ENCODE results near the gene CSNK2A3. TPM values are rescaled to one million over a fixed set of nuclear protein-coding genes. Genes with fewer than 3 reads are reported as not detected.

CSNK2A3 gene
- total and polyA plus RNA-seq, 2 donors (not counting 1 experiment from before 2014, with no cell fraction given), result 2.3 TPM

DNA sequence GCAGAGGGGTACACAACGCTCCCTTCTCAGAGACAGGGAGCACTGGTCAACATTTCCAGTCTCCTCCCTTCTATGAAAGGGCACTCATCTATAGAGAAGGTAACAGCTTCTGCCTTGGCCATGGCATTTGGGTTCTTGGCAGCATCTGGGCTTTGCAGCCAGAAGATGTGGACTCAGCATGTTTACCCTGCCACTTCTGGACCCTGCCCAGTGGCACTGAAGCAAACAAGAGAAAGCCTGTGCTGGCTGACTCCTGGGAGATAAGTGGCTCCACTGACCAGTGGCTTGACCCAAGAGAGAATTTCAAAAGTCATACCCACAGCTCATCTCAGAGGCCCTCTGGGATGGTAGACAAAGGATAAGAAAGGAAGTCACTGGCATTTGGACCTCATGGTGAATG is 8.0 kb downstream of the CSNK2A3 start:
- Histone ChIP-seq H3K9ac (ENCODE audit: insufficient read depth, low read length) (no peak overlapping the region), H3K27ac (ENCODE audit: insufficient read depth, low read length) (no peak overlapping the region)

GRCh38 chr11:11344045-11344444 is 9.0 kb downstream of the CSNK2A3 start:
- TF ChIP-seq EZH2 (IDR thresholded peaks at IDR 0.05; ENCODE audit: low read length, missing control alignments) (no peak), CTCF (conservative IDR thresholded peaks at IDR 0.05 in 1 of 2, IDR thresholded peaks at IDR 0.05 in 1 of 2; ENCODE audit: low read depth in 1 of 2, low read length in 2 of 2) (no peak)
- Histone ChIP-seq H3K79me2 (ENCODE audit: control insufficient read depth, insufficient read depth, low read length) (no peaks in the 10 kb centered on the region), H4K20me1 (ENCODE audit: control insufficient read depth, extremely low read depth, insufficient read depth, low read length) (no peaks in the 10 kb centered on the region), H3K4me3 (replicated peaks in 1 of 4; ENCODE audit: control extremely low read depth in 1 of 4, insufficient read depth in 1 of 4, low read depth in 3 of 4, low read length in 4 of 4) (no peak overlapping the region), H3K36me3 (ENCODE audit: control insufficient read depth, insufficient read depth, low read length) (no peaks in the 10 kb centered on the region), H3K27me3 (ENCODE audit: control insufficient read depth, insufficient read depth, low read length) (peaks cover 2% of the 10 kb centered on the region), H3K27ac (ENCODE audit: insufficient read depth, low read length) (no peak overlapping the region), H3K4me1 (ENCODE audit: control insufficient read depth, extremely low read depth, insufficient read depth, low read length) (no peaks in the 10 kb centered on the region), H2AFZ (ENCODE audit: low read length) (no peak overlapping the region), H3K9me3 (ENCODE audit: control insufficient read depth, insufficient read depth, low read depth, low read length) (no peaks in the 10 kb centered on the region), H3K4me2 (ENCODE audit: extremely low read depth, insufficient read depth, low read length) (no peak overlapping the region), H3K9ac (ENCODE audit: insufficient read depth, low read length) (no peak overlapping the region)
- DNase-seq (ENCODE audit: low read depth in 2 of 2), result no peak

More for the DNA sequence above, 8.0 kb downstream of the CSNK2A3 start:
- Histone ChIP-seq H3K9me3 (ENCODE audit: control insufficient read depth, insufficient read depth, low read depth, low read length) (no peaks in the 10 kb centered on the region), H3K4me2 (ENCODE audit: extremely low read depth, insufficient read depth, low read length) (no peak overlapping the region), H2AFZ (ENCODE audit: low read length) (no peak overlapping the region), H3K27me3 (ENCODE audit: control insufficient read depth, insufficient read depth, low read length) (peaks cover 2% of the 10 kb centered on the region), H3K4me3 (replicated peaks in 1 of 4; ENCODE audit: control extremely low read depth in 1 of 4, insufficient read depth in 1 of 4, low read depth in 3 of 4, low read length in 4 of 4) (no peak overlapping the region), H4K20me1 (ENCODE audit: control insufficient read depth, extremely low read depth, insufficient read depth, low read length) (no peaks in the 10 kb centered on the region), H3K36me3 (ENCODE audit: control insufficient read depth, insufficient read depth, low read length) (no peaks in the 10 kb centered on the region), H3K4me1 (ENCODE audit: control insufficient read depth, extremely low read depth, insufficient read depth, low read length) (peaks cover 4% of the 10 kb centered on the region), H3K79me2 (ENCODE audit: control insufficient read depth, insufficient read depth, low read length) (no peaks in the 10 kb centered on the region)
- DNase-seq (ENCODE audit: low read depth in 2 of 2), result no peak
- no peak for TF ChIP-seq EZH2 (IDR thresholded peaks at IDR 0.05; ENCODE audit: low read length, missing control alignments)
- TF ChIP-seq CTCF (conservative IDR thresholded peaks at IDR 0.05 in 1 of 2, IDR thresholded peaks at IDR 0.05 in 1 of 2; ENCODE audit: low read depth in 1 of 2, low read length in 2 of 2), result no peak

GRCh38 chr11:11338304-11338703 is 14.7 kb downstream of the CSNK2A3 start:
- H3K79me2 ChIP-seq (ENCODE audit: control insufficient read depth, insufficient read depth, low read length), result no peaks in the 10 kb centered on the region
- H2AFZ ChIP-seq (ENCODE audit: low read length), result no peak overlapping the region
- H3K4me3 ChIP-seq (replicated peaks in 1 of 4; ENCODE audit: control extremely low read depth in 1 of 4, insufficient read depth in 1 of 4, low read depth in 3 of 4, low read length in 4 of 4), result no peak overlapping the region
- no peaks in the 10 kb centered on the region for H3K27me3 ChIP-seq (ENCODE audit: control insufficient read depth, insufficient read depth, low read length)
- H3K4me2 ChIP-seq (ENCODE audit: extremely low read depth, insufficient read depth, low read length), result no peak overlapping the region
- H3K4me1 ChIP-seq (ENCODE audit: control insufficient read depth, extremely low read depth, insufficient read depth, low read length), result no peaks in the 10 kb centered on the region
- H4K20me1 ChIP-seq (ENCODE audit: control insufficient read depth, extremely low read depth, insufficient read depth, low read length), result no peaks in the 10 kb centered on the region
- TF ChIP-seq EZH2 (IDR thresholded peaks at IDR 0.05; ENCODE audit: low read length, missing control alignments) (no peak), CTCF (conservative IDR thresholded peaks at IDR 0.05 in 1 of 2, IDR thresholded peaks at IDR 0.05 in 1 of 2; ENCODE audit: low read depth in 1 of 2, low read length in 2 of 2) (no peak)
- DNase-seq (ENCODE audit: low read depth in 2 of 2), result no peak
- no peak overlapping the region for H3K9ac ChIP-seq (ENCODE audit: insufficient read depth, low read length)
- H3K9me3 ChIP-seq (ENCODE audit: control insufficient read depth, insufficient read depth, low read depth, low read length), result no peaks in the 10 kb centered on the region
- H3K36me3 ChIP-seq (ENCODE audit: control insufficient read depth, insufficient read depth, low read length), result no peaks in the 10 kb centered on the region
- H3K27ac ChIP-seq (ENCODE audit: insufficient read depth, low read length), result no peak overlapping the region

Measured in fibroblast of lung (primary cell).